Measurements from ENCODE around the gene SCARB1. TPM values are rescaled to one million over a fixed set of nuclear protein-coding genes. Genes with fewer than 3 reads are reported as not detected.

SCARB1 gene
- total RNA-seq, 1 experiment from 2014 or later = 106 TPM

GRCh38 chr12:124832856-124833255 is 30.8 kb downstream of the SCARB1 start:
- H3K9me3 ChIP-seq = peaks cover 8% of the 10 kb centered on the region; the same call in 1 of the 2 replicates
- peaks cover 27% of the 10 kb centered on the region for H3K4me1 ChIP-seq
- H3K9me3 Mint-ChIP-seq (ENCODE audit: unreplicated experiment) = no peaks in the 10 kb centered on the region
- H3K36me3 Mint-ChIP-seq (ENCODE audit: insufficient read depth, unreplicated experiment) = peaks cover 14% of the 10 kb centered on the region
- no peak for DNase-seq
- H3K4me3 ChIP-seq (ENCODE audit: low read depth, low read length) = no peak overlapping the region
- no peak for TF ChIP-seq CTCF (IDR thresholded peaks at IDR 0.05; ENCODE audit: insufficient read depth in 1 of 2, low read depth in 1 of 2, low read length in 1 of 2, severe bottlenecking in 1 of 2, unreplicated experiment in 1 of 2)
- H3K27ac Mint-ChIP-seq (ENCODE audit: unreplicated experiment) = peak overlapping the region; percentile 77
- intact Hi-C loops (cut with micrococcal nuclease; ENCODE audit: unreplicated experiment) = no loop called here
- POLR2A ChIA-PET = no interaction called here
- no TSS peak for BruUV-seq (replicated peaks)
- H3K36me3 ChIP-seq (ENCODE audit: control insufficient read depth, insufficient read depth, low read length) = no peaks in the 10 kb centered on the region; the same call in 1 of the 2 replicates
- H3K4me1 Mint-ChIP-seq (ENCODE audit: low read depth, unreplicated experiment) = peaks cover 34% of the 10 kb centered on the region
- H3K27me3 Mint-ChIP-seq (ENCODE audit: insufficient read depth, unreplicated experiment) = no peaks in the 10 kb centered on the region
- no peak overlapping the region for H3K4me3 Mint-ChIP-seq (ENCODE audit: unreplicated experiment)
- CTCF ChIA-PET = interaction anchor here (0.6 to 2.2 kb wide), 2 partner anchors 74 to 398 kb away, joined by 3 to 6 read pairs; no protein-coding TSS in a partner anchor
- no peaks in the 10 kb centered on the region for H3K27me3 ChIP-seq (replicated peaks; ENCODE audit: control insufficient read depth, insufficient read depth, low read length)

- Histone ChIP-seq H3K4me1 (peaks cover 39% of the 10 kb centered on the region), H3K9me3 (peaks cover 8% of the 10 kb centered on the region; the same call in 1 of the 2 replicates), H3K27me3 (replicated peaks; ENCODE audit: control insufficient read depth, insufficient read depth, low read length) (no peaks in the 10 kb centered on the region), H3K36me3 (ENCODE audit: control insufficient read depth, insufficient read depth, low read length) (no peaks in the 10 kb centered on the region; the same call in 1 of the 2 replicates), H3K4me3 (ENCODE audit: low read depth, low read length) (no peak overlapping the region)
- peak overlapping the region; percentile 60 for H3K27ac Mint-ChIP-seq (ENCODE audit: unreplicated experiment)
- no peaks in the 10 kb centered on the region for H3K9me3 Mint-ChIP-seq (ENCODE audit: unreplicated experiment)
- H3K4me1 Mint-ChIP-seq (ENCODE audit: low read depth, unreplicated experiment) = peaks cover 34% of the 10 kb centered on the region
- no peak for DNase-seq
- no TSS peak for BruUV-seq (replicated peaks)
- peaks cover 14% of the 10 kb centered on the region for H3K36me3 Mint-ChIP-seq (ENCODE audit: insufficient read depth, unreplicated experiment)
- POLR2A ChIA-PET = no interaction called here
- no peaks in the 10 kb centered on the region for H3K27me3 Mint-ChIP-seq (ENCODE audit: insufficient read depth, unreplicated experiment)
- no peak for TF ChIP-seq CTCF (IDR thresholded peaks at IDR 0.05; ENCODE audit: insufficient read depth in 1 of 2, low read depth in 1 of 2, low read length in 1 of 2, severe bottlenecking in 1 of 2, unreplicated experiment in 1 of 2)
- intact Hi-C loops (cut with micrococcal nuclease; ENCODE audit: unreplicated experiment) = no loop called here
- CTCF ChIA-PET = no interaction called here
- H3K4me3 Mint-ChIP-seq (ENCODE audit: unreplicated experiment) = no peak overlapping the region
Measured at GRCh38 chr12:124831590-124831989, 32.1 kb downstream of the SCARB1 start.

GRCh38 chr12:124830306-124830705 is 33.4 kb downstream of the SCARB1 start:
- POLR2A ChIA-PET = interaction anchor here (1.8 kb wide), 1 partner anchor 8 kb away, joined by 6 read pairs; no protein-coding TSS in a partner anchor
- Mint-ChIP-seq H3K4me1 (ENCODE audit: low read depth, unreplicated experiment) (peaks cover 34% of the 10 kb centered on the region), H3K27me3 (ENCODE audit: insufficient read depth, unreplicated experiment) (no peaks in the 10 kb centered on the region), H3K9me3 (ENCODE audit: unreplicated experiment) (no peaks in the 10 kb centered on the region), H3K27ac (ENCODE audit: unreplicated experiment) (peak overlapping the region; percentile 91), H3K36me3 (ENCODE audit: insufficient read depth, unreplicated experiment) (peaks cover 19% of the 10 kb centered on the region), H3K4me3 (ENCODE audit: unreplicated experiment) (no peak overlapping the region)
- intact Hi-C loops (cut with micrococcal nuclease; ENCODE audit: unreplicated experiment) = no loop called here
- no peaks in the 10 kb centered on the region; the same call in 1 of the 2 replicates for H3K36me3 ChIP-seq (ENCODE audit: control insufficient read depth, insufficient read depth, low read length)
- no peak for TF ChIP-seq CTCF (IDR thresholded peaks at IDR 0.05; ENCODE audit: insufficient read depth in 1 of 2, low read depth in 1 of 2, low read length in 1 of 2, severe bottlenecking in 1 of 2, unreplicated experiment in 1 of 2)
- peaks cover 8% of the 10 kb centered on the region; the same call in 1 of the 2 replicates for H3K9me3 ChIP-seq
- peaks cover 49% of the 10 kb centered on the region for H3K4me1 ChIP-seq
- no peak for DNase-seq
- H3K27me3 ChIP-seq (replicated peaks; ENCODE audit: control insufficient read depth, insufficient read depth, low read length) = no peaks in the 10 kb centered on the region
- BruUV-seq (replicated peaks) = no TSS peak
- CTCF ChIA-PET = no interaction called here
- H3K4me3 ChIP-seq (ENCODE audit: low read depth, low read length) = no peak overlapping the region
